Astrocyte of the spinal cord (primary cell): ENCODE measurements around the gene CLEC2B.

Source experiments
- DNase-seq: peaks from one replicate; pipeline ENCODE4 v3.0.0; 2011; ENCODE audit warnings: low read depth, low spot score
- H3K4me3 ChIP-seq: 2 replicates; pipeline ENCODE4 v1.5.1; 2011; ENCODE audit warnings: low read depth, mild to moderate bottlenecking, low read length, moderate library complexity
- in situ Hi-C: cut with HindIII; loops from 2 replicates; pipeline ENCODE4 v1.10.0; 2017; ENCODE audit warnings: low sequenced_read_pairs
- TF ChIP-seq, protein P1 (sequence below): IDR thresholded peaks from 2 replicates; pipeline ENCODE4 v1.5.1; 2012; ENCODE audit warnings: low read depth, mild to moderate bottlenecking, low read length, inconsistent platforms

Gene CLEC2B

DNA sequence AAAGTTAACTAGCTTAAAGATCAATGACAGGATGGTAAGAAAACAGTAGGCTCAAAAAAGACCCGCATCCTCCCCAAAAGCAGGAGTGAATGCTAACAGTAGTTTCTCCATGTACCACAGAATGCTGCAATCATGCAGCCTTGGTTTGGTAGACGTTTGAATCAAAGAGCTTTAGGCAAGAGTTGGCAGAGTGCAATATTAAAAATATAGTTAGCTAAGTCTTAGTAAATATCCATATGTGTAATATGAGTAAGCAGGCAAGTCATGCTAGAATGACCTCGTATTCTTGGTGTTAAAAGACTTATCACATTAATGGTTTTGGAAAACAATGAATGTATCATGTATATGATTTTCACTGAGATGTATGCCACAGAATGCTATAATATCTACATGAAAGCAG lies 60.6 kb downstream of the CLEC2B start:
- no peak overlapping the region for H3K4me3 ChIP-seq
- in situ Hi-C loops = no loop called here
- TF ChIP-seq, protein P1, sequence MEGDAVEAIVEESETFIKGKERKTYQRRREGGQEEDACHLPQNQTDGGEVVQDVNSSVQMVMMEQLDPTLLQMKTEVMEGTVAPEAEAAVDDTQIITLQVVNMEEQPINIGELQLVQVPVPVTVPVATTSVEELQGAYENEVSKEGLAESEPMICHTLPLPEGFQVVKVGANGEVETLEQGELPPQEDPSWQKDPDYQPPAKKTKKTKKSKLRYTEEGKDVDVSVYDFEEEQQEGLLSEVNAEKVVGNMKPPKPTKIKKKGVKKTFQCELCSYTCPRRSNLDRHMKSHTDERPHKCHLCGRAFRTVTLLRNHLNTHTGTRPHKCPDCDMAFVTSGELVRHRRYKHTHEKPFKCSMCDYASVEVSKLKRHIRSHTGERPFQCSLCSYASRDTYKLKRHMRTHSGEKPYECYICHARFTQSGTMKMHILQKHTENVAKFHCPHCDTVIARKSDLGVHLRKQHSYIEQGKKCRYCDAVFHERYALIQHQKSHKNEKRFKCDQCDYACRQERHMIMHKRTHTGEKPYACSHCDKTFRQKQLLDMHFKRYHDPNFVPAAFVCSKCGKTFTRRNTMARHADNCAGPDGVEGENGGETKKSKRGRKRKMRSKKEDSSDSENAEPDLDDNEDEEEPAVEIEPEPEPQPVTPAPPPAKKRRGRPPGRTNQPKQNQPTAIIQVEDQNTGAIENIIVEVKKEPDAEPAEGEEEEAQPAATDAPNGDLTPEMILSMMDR = no peak

DNA sequence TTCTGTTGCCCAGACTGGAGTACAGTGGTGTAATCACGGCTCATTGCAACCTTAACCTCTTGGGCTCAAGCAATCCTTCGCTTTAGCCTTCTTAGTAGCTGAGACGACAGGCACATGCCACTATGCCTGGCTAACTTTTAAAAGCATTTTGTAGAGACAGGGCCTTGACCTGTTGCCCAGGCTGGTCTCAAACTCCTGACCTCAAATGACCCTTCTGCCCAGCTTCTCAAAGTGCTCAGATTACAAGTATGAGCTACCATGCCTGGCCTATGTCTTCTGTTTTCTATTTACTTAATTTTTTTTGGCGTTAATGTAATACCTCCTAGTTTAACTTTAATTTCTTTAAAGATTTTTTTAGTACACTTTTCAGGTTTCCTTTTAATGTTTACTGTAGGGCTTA lies 62.4 kb downstream of the CLEC2B start:
- in situ Hi-C loops = no loop called here
- TF ChIP-seq, protein P1 = no peak
- no peak for DNase-seq
- H3K4me3 ChIP-seq = no peak overlapping the region

More for the DNA sequence above, 60.6 kb downstream of the CLEC2B start:
- no peak for DNase-seq

DNA sequence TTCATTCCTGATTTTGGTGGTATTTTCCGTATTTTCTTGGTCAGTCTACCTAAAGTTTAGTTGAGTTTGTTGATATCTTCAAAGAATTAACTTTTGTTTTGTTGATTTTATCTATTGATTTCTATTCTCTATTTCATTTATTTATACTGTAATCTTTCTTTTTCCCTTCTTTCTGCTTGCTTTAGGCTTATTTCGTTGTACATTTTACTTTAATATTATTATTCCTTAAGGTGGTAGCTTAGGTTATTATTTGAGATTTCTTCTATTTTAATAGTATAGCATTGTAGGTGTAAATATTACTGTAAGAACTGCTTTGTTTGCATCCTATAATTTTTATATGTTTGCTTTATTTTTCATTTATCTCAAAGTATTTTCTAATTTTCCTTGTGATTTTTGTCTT lies 63.3 kb downstream of the CLEC2B start:
- in situ Hi-C loops = no loop called here

More for the DNA sequence above, 63.3 kb downstream of the CLEC2B start:
- no peak overlapping the region for H3K4me3 ChIP-seq
- DNase-seq = no peak
- TF ChIP-seq, protein P1 = no peak
